ENCODE results near the gene ZNF687. TPM values are rescaled to one million over a fixed set of nuclear protein-coding genes. Genes with fewer than 3 reads are reported as not detected.

Gene ZNF687, protein sequence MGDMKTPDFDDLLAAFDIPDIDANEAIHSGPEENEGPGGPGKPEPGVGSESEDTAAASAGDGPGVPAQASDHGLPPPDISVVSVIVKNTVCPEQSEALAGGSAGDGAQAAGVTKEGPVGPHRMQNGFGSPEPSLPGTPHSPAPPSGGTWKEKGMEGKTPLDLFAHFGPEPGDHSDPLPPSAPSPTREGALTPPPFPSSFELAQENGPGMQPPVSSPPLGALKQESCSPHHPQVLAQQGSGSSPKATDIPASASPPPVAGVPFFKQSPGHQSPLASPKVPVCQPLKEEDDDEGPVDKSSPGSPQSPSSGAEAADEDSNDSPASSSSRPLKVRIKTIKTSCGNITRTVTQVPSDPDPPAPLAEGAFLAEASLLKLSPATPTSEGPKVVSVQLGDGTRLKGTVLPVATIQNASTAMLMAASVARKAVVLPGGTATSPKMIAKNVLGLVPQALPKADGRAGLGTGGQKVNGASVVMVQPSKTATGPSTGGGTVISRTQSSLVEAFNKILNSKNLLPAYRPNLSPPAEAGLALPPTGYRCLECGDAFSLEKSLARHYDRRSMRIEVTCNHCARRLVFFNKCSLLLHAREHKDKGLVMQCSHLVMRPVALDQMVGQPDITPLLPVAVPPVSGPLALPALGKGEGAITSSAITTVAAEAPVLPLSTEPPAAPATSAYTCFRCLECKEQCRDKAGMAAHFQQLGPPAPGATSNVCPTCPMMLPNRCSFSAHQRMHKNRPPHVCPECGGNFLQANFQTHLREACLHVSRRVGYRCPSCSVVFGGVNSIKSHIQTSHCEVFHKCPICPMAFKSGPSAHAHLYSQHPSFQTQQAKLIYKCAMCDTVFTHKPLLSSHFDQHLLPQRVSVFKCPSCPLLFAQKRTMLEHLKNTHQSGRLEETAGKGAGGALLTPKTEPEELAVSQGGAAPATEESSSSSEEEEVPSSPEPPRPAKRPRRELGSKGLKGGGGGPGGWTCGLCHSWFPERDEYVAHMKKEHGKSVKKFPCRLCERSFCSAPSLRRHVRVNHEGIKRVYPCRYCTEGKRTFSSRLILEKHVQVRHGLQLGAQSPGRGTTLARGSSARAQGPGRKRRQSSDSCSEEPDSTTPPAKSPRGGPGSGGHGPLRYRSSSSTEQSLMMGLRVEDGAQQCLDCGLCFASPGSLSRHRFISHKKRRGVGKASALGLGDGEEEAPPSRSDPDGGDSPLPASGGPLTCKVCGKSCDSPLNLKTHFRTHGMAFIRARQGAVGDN
- 26.4 and 30.2 TPM in 2 replicates for total RNA-seq (2021)
- Bru-seq, nascent RNA = percentile 68 among the genes with signal in this experiment
- percentile 80 among the genes with signal in this experiment for BruChase-seq, experiment 1, labeled RNA remaining after a 2-hour chase
- BruChase-seq, experiment 2, labeled RNA remaining after a 6-hour chase = percentile 72 among the genes with signal in this experiment
- long read RNA-seq, partial matches to known transcripts = 4 of 6 reads
- long read RNA-seq, other reads (novel, unspliced or antisense) = 2 of 6 reads

- ChIA-PET POLR2A (ENCODE audit: low non-redundant PET) (interaction anchor here (0.6 to 1.2 kb wide), 3 partner anchors 28 to 88 kb away, joined by 3 to 7 read pairs (median 4); partner anchors contain the start of genes PSMD4 and RFX5), CTCF (interaction anchor here (0.9 kb wide), 1 partner anchor 116 kb away, joined by 3 read pairs; no protein-coding TSS in a partner anchor)
- Histone ChIP-seq H3K36me3 (ENCODE audit: insufficient read depth, low read length, poor library complexity, severe bottlenecking) (peaks cover 16% of the 10 kb centered on the region), H3K4me3 (ENCODE audit: low read depth, low read length, poor library complexity, severe bottlenecking) (peak within 1 kb of the TSS; percentile 95), H3K27ac (ENCODE audit: low read depth, low read length, poor library complexity, severe bottlenecking) (peak within 1 kb of the TSS; percentile 99), H3K4me1 (ENCODE audit: insufficient read depth, low read length, poor library complexity, severe bottlenecking) (peaks cover 3% of the 10 kb centered on the region), H3K9me3 (ENCODE audit: low read depth, low read length, poor library complexity, severe bottlenecking) (no peaks in the 10 kb centered on the region), H3K27me3 (replicated peaks; ENCODE audit: insufficient read depth, low read depth, low read length, poor library complexity) (no peaks in the 10 kb centered on the region)
- BruUV-seq (replicated peaks) = no TSS peak
- intact Hi-C loops (cut with micrococcal nuclease; ENCODE audit: unreplicated experiment) = loop anchor here (5.0 kb wide), 1 partner anchor 65 kb away; the partner anchor contains the start of gene RFX5
- DNase-seq (ENCODE audit: low spot score) = peak; percentile 100
- TF ChIP-seq CTCF (conservative IDR thresholded peaks at IDR 0.05; ENCODE audit: low read depth, low read length) = no peak
- no peak for TF ChIP-seq EZH2 (IDR thresholded peaks at IDR 0.05; ENCODE audit: borderline replicate concordance, low read depth, low read length, poor library complexity, severe bottlenecking)
Measured at GRCh38 chr1:151281969-151282882, at the start of gene ZNF687. Gene ZNF687 (plus strand): TSS chr1:151282299. CDS start chr1:151286292, 3,993 bp downstream.

GRCh38 chr1:151235235-151235634 is 46.9 kb upstream of the ZNF687 start:
- H3K36me3 ChIP-seq (ENCODE audit: insufficient read depth, low read length, poor library complexity, severe bottlenecking) = peaks cover 94% of the 10 kb centered on the region
- ChIA-PET POLR2A (ENCODE audit: low non-redundant PET) (no interaction called here), CTCF (no interaction called here)
- no peaks in the 10 kb centered on the region for H3K27me3 ChIP-seq (replicated peaks; ENCODE audit: insufficient read depth, low read depth, low read length, poor library complexity)
- BruUV-seq (replicated peaks) = no TSS peak
- H3K4me1 ChIP-seq (ENCODE audit: insufficient read depth, low read length, poor library complexity, severe bottlenecking) = no peaks in the 10 kb centered on the region
- TF ChIP-seq CTCF (conservative IDR thresholded peaks at IDR 0.05; ENCODE audit: low read depth, low read length) (no peak), EZH2 (IDR thresholded peaks at IDR 0.05; ENCODE audit: borderline replicate concordance, low read depth, low read length, poor library complexity, severe bottlenecking) (no peak)
- no peak overlapping the region for H3K27ac ChIP-seq (ENCODE audit: low read depth, low read length, poor library complexity, severe bottlenecking)
- no peak overlapping the region for H3K4me3 ChIP-seq (ENCODE audit: low read depth, low read length, poor library complexity, severe bottlenecking)
- intact Hi-C loops (cut with micrococcal nuclease; ENCODE audit: unreplicated experiment) = no loop called here
- no peak for DNase-seq (ENCODE audit: low spot score)
- no peaks in the 10 kb centered on the region for H3K9me3 ChIP-seq (ENCODE audit: low read depth, low read length, poor library complexity, severe bottlenecking)

All from A673 (cell line).